IPS DF 6.9 (cell line): ENCODE results near the gene RALGPS1.

Experiments
- DNase-seq: peaks from one replicate; pipeline ENCODE4 v3.0.0-alpha.2; 2013; ENCODE audit warnings: low read depth, low spot score
- H3K27ac ChIP-seq: one replicate; pipeline ENCODE4 v1.5.1; 2013; ENCODE audit warnings: low read length, control low read depth
- H3K27me3 ChIP-seq: 2 replicates; pipeline ENCODE4 v1.6.1; 2013; ENCODE audit warnings: mild to moderate bottlenecking, low read length; ENCODE audit not compliant: control insufficient read depth, insufficient read depth
- H3K36me3 ChIP-seq: 2 replicates; pipeline ENCODE4 v1.6.1; 2013; ENCODE audit warnings: low read length; ENCODE audit not compliant: control insufficient read depth, insufficient read depth
- H3K4me1 ChIP-seq: 2 replicates; pipeline ENCODE4 v1.6.1; 2013; ENCODE audit warnings: low read length; ENCODE audit not compliant: control insufficient read depth, insufficient read depth
- H3K4me3 ChIP-seq: 2 replicates; pipeline ENCODE4 v1.5.1; 2013; ENCODE audit warnings: mild to moderate bottlenecking, low read length
- H3K9me3 ChIP-seq: 2 replicates; pipeline ENCODE4 v1.6.1; 2013; ENCODE audit warnings: low read length, inconsistent platforms; ENCODE audit not compliant: control insufficient read depth, insufficient read depth
- WGBS: extraction: QIAGEN DNeasy Blood & Tissue Kit; methylation state at CpG from one replicate; pipeline ENCODE4 v1.1.7; 2013; ENCODE audit warnings: mixed read lengths, missing lambda C conversion rate; ENCODE audit not compliant: insufficient read length, insufficient coverage; 5-methylcytosine and 5-hydroxymethylcytosine counted together

Gene RALGPS1

GRCh38 chr9:127137640-127138360, 223.2 kb downstream of the RALGPS1 start:
- no peak for DNase-seq
- Histone ChIP-seq H3K36me3 (no peaks in the 10 kb centered on the region), H3K4me1 (peaks cover 8% of the 10 kb centered on the region), H3K4me3 (no peak overlapping the region), H3K27ac (no peak overlapping the region), H3K27me3 (no peaks in the 10 kb centered on the region), H3K9me3 (no peaks in the 10 kb centered on the region)
- WGBS: no CpG with 5 or more reads among the region's 11 CpGs

GRCh38 chr9:127138444-127138843, 223.9 kb downstream of the RALGPS1 start:
- no CpG with 5 or more reads among the region's 4 CpGs for WGBS

GRCh38 chr9:127139071-127139731, 224.6 kb downstream of the RALGPS1 start:
- H3K4me1 ChIP-seq: peaks cover 3% of the 10 kb centered on the region; the same call in 1 of the 2 replicates
- H3K4me3 ChIP-seq: no peak overlapping the region
- DNase-seq: no peak
- no peaks in the 10 kb centered on the region for H3K36me3 ChIP-seq
- no peaks in the 10 kb centered on the region for H3K27me3 ChIP-seq
- H3K9me3 ChIP-seq: no peaks in the 10 kb centered on the region
- WGBS: no CpG with 5 or more reads among the region's 8 CpGs
- H3K27ac ChIP-seq: no peak overlapping the region

More at GRCh38 chr9:127138444-127138843, 223.9 kb downstream of the RALGPS1 start:
- Histone ChIP-seq H3K36me3 (no peaks in the 10 kb centered on the region), H3K27me3 (no peaks in the 10 kb centered on the region), H3K9me3 (no peaks in the 10 kb centered on the region), H3K4me1 (peaks cover 3% of the 10 kb centered on the region; the same call in 1 of the 2 replicates), H3K27ac (no peak overlapping the region), H3K4me3 (no peak overlapping the region)
- DNase-seq: no peak

GRCh38 chr9:127139775-127140174, 225.2 kb downstream of the RALGPS1 start:
- WGBS: no CpG with 5 or more reads among the region's 6 CpGs

GRCh38 chr9:127140181-127140580, 225.6 kb downstream of the RALGPS1 start:
- Histone ChIP-seq H3K9me3 (no peaks in the 10 kb centered on the region), H3K27ac (no peak overlapping the region), H3K4me3 (no peak overlapping the region), H3K36me3 (no peaks in the 10 kb centered on the region), H3K4me1 (peaks cover 3% of the 10 kb centered on the region; the same call in 1 of the 2 replicates), H3K27me3 (no peaks in the 10 kb centered on the region)
- WGBS: no CpG with 5 or more reads among the region's 6 CpGs
- no peak for DNase-seq

More at GRCh38 chr9:127139775-127140174, 225.2 kb downstream of the RALGPS1 start:
- Histone ChIP-seq H3K4me1 (peaks cover 3% of the 10 kb centered on the region; the same call in 1 of the 2 replicates), H3K27me3 (no peaks in the 10 kb centered on the region), H3K36me3 (no peaks in the 10 kb centered on the region), H3K9me3 (no peaks in the 10 kb centered on the region), H3K27ac (no peak overlapping the region), H3K4me3 (no peak overlapping the region)
- no peak for DNase-seq

GRCh38 chr9:127140842-127141675, 226.5 kb downstream of the RALGPS1 start:
- H3K36me3 ChIP-seq: no peaks in the 10 kb centered on the region
- H3K4me3 ChIP-seq: no peak overlapping the region
- no peak for DNase-seq
- H3K27me3 ChIP-seq: no peaks in the 10 kb centered on the region
- peaks cover 3% of the 10 kb centered on the region; the same call in 1 of the 2 replicates for H3K4me1 ChIP-seq
- WGBS: no CpG with 5 or more reads among the region's 9 CpGs
- H3K27ac ChIP-seq: no peak overlapping the region
- H3K9me3 ChIP-seq: no peaks in the 10 kb centered on the region

- Histone ChIP-seq H3K9me3 (no peaks in the 10 kb centered on the region), H3K36me3 (no peaks in the 10 kb centered on the region), H3K27ac (no peak overlapping the region), H3K27me3 (no peaks in the 10 kb centered on the region), H3K4me1 (peaks cover 3% of the 10 kb centered on the region; the same call in 1 of the 2 replicates), H3K4me3 (no peak overlapping the region)
- no CpG with 5 or more reads among the region's 3 CpGs for WGBS
- DNase-seq: no peak
Observed at GRCh38 chr9:127142291-127142690, 227.7 kb downstream of the RALGPS1 start.

- Histone ChIP-seq H3K9me3 (no peaks in the 10 kb centered on the region), H3K4me1 (peaks cover 3% of the 10 kb centered on the region; the same call in 1 of the 2 replicates), H3K27me3 (no peaks in the 10 kb centered on the region), H3K27ac (no peak overlapping the region), H3K4me3 (no peak overlapping the region), H3K36me3 (no peaks in the 10 kb centered on the region)
- DNase-seq: no peak
- no CpG with 5 or more reads among the region's 2 CpGs for WGBS
Observed at GRCh38 chr9:127142931-127143464, 228.4 kb downstream of the RALGPS1 start.

GRCh38 chr9:127143920-127144465, 229.4 kb downstream of the RALGPS1 start:
- H3K36me3 ChIP-seq: no peaks in the 10 kb centered on the region
- H3K27me3 ChIP-seq: no peaks in the 10 kb centered on the region
- H3K4me3 ChIP-seq: no peak overlapping the region
- peaks cover 3% of the 10 kb centered on the region; the same call in 1 of the 2 replicates for H3K4me1 ChIP-seq
- no peak overlapping the region for H3K27ac ChIP-seq
- H3K9me3 ChIP-seq: no peaks in the 10 kb centered on the region
- no CpG with 5 or more reads among the region's 8 CpGs for whole genome bisulfite sequencing
- no peak for DNase-seq
